Mononuclear cell (primary cell): Measurements from ENCODE around the gene PRTFDC1. TPM values are rescaled to one million over a fixed set of nuclear protein-coding genes. Genes with fewer than 3 reads are reported as not detected.
A peak's percentile ranks its signal among the peaks of the same experiment; 100 is the strongest.

Experiments used
- H3K27me3 ChIP-seq: 2 replicates; pipeline ENCODE4 v1.6.0; 2011; ENCODE audit warnings: low read length, control low read depth; ENCODE audit not compliant: insufficient read depth
- H3K4me1 ChIP-seq: 2 replicates; pipeline ENCODE4 v1.5.1; 2011; ENCODE audit warnings: mild to moderate bottlenecking, low read length, control low read depth; ENCODE audit not compliant: insufficient read depth
- H3K4me3 ChIP-seq: 2 replicates; pipeline ENCODE4 v1.5.1; 2011; ENCODE audit warnings: mild to moderate bottlenecking, low read length, moderate library complexity
- H3K9me3 ChIP-seq: 2 replicates; pipeline ENCODE4 v1.5.1; 2011; ENCODE audit warnings: low read depth, mild to moderate bottlenecking, control low read depth, low read length
- total RNA-seq: library from RNA; depleted of rRNA; stranded (reverse); fragments of >200 nt; gene quantifications from one replicate; pipeline ENCODE4 v1.2.3, GENCODE V29; 2012

The PRTFDC1 gene
- total RNA-seq, 1 donor: 3.0 TPM

GRCh38 chr10:24952707-24953645 is 570 bp upstream of the PRTFDC1 start:
- Histone ChIP-seq H3K4me1 (peaks cover 14% of the 10 kb centered on the region), H3K27me3 (no peaks in the 10 kb centered on the region), H3K4me3 (peak overlapping the region; percentile 41), H3K9me3 (no peaks in the 10 kb centered on the region)

- Histone ChIP-seq H3K9me3 (no peaks in the 10 kb centered on the region), H3K4me3 (peak overlapping the region; percentile 41), H3K27me3 (no peaks in the 10 kb centered on the region), H3K4me1 (peaks cover 14% of the 10 kb centered on the region)
These were observed 934 bp downstream of the PRTFDC1 start for GRCh38 chr10:24951201-24952142.

- Histone ChIP-seq H3K4me3 (no peak overlapping the region), H3K4me1 (peaks cover 14% of the 10 kb centered on the region), H3K27me3 (no peaks in the 10 kb centered on the region), H3K9me3 (no peaks in the 10 kb centered on the region)
These were observed 2.0 kb downstream of the PRTFDC1 start for GRCh38 chr10:24950439-24950838.

GRCh38 chr10:24949616-24950015 is 2.8 kb downstream of the PRTFDC1 start:
- Histone ChIP-seq H3K9me3 (no peaks in the 10 kb centered on the region), H3K4me1 (peaks cover 14% of the 10 kb centered on the region), H3K27me3 (no peaks in the 10 kb centered on the region), H3K4me3 (no peak overlapping the region)

- H3K27me3 ChIP-seq: no peaks in the 10 kb centered on the region
- no peak overlapping the region for H3K4me3 ChIP-seq
- no peaks in the 10 kb centered on the region for H3K9me3 ChIP-seq
- H3K4me1 ChIP-seq: peaks cover 7% of the 10 kb centered on the region
These were observed 4.9 kb downstream of the PRTFDC1 start for GRCh38 chr10:24947304-24948097.

- Histone ChIP-seq H3K27me3 (no peaks in the 10 kb centered on the region), H3K4me3 (no peak overlapping the region), H3K9me3 (no peaks in the 10 kb centered on the region), H3K4me1 (no peaks in the 10 kb centered on the region)
These were observed 7.7 kb downstream of the PRTFDC1 start for GRCh38 chr10:24944512-24945255.

- no peaks in the 10 kb centered on the region for H3K9me3 ChIP-seq
- H3K4me3 ChIP-seq: no peak overlapping the region
- H3K4me1 ChIP-seq: no peaks in the 10 kb centered on the region
- no peaks in the 10 kb centered on the region for H3K27me3 ChIP-seq
These were observed 13.9 kb downstream of the PRTFDC1 start for GRCh38 chr10:24938525-24938924.

GRCh38 chr10:24938076-24938475 is 14.3 kb downstream of the PRTFDC1 start:
- Histone ChIP-seq H3K4me3 (no peak overlapping the region), H3K9me3 (no peaks in the 10 kb centered on the region), H3K4me1 (no peaks in the 10 kb centered on the region), H3K27me3 (no peaks in the 10 kb centered on the region)

GRCh38 chr10:24935504-24936292 is 16.7 kb downstream of the PRTFDC1 start:
- H3K4me1 ChIP-seq: no peaks in the 10 kb centered on the region
- no peaks in the 10 kb centered on the region for H3K9me3 ChIP-seq
- H3K4me3 ChIP-seq: no peak overlapping the region
- H3K27me3 ChIP-seq: no peaks in the 10 kb centered on the region

GRCh38 chr10:24931236-24931635 is 21.2 kb downstream of the PRTFDC1 start:
- Histone ChIP-seq H3K4me1 (no peaks in the 10 kb centered on the region), H3K4me3 (no peak overlapping the region), H3K27me3 (no peaks in the 10 kb centered on the region), H3K9me3 (no peaks in the 10 kb centered on the region)

- no peaks in the 10 kb centered on the region for H3K27me3 ChIP-seq
- H3K4me3 ChIP-seq: no peak overlapping the region
- no peaks in the 10 kb centered on the region for H3K4me1 ChIP-seq
- H3K9me3 ChIP-seq: no peaks in the 10 kb centered on the region
These were observed 22.0 kb downstream of the PRTFDC1 start for GRCh38 chr10:24930427-24930826.

- no peak overlapping the region for H3K4me3 ChIP-seq
- no peaks in the 10 kb centered on the region for H3K4me1 ChIP-seq
- H3K27me3 ChIP-seq: no peaks in the 10 kb centered on the region
- H3K9me3 ChIP-seq: no peaks in the 10 kb centered on the region
These were observed 22.5 kb downstream of the PRTFDC1 start for GRCh38 chr10:24929904-24930303.

GRCh38 chr10:24929056-24929544 is 23.3 kb downstream of the PRTFDC1 start:
- no peaks in the 10 kb centered on the region for H3K9me3 ChIP-seq
- H3K27me3 ChIP-seq: no peaks in the 10 kb centered on the region
- no peaks in the 10 kb centered on the region for H3K4me1 ChIP-seq
- no peak overlapping the region for H3K4me3 ChIP-seq
